ENCODE results near the gene KCTD12. TPM values are rescaled to one million over a fixed set of nuclear protein-coding genes. Genes with fewer than 3 reads are reported as not detected.

Gene KCTD12
- total RNA-seq, 1 donor from 2014 or later, result 42.8 TPM

DNA sequence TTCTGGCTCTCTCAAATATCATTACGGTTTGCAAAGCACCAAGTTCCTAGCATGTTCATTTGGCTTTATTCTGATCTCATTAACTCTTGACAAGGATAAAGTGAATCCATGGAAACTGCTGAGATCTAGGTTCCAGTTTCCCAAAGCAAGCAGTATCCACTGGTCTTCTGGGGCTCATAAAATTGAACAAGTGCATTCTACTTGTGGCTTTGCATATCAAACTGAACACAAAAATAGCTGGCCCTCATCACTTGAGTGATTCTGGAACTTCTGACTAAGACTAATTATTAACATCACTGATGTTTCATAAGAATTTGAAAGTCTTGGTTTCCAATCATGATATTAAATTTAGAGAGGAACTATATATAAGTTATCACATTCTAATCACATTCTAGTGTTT is 6.3 kb upstream of the KCTD12 start:
- DNase-seq (ENCODE audit: missing footprints) (no peak), ATAC-seq (no peak)
- intact Hi-C loops (cut with DNase I), result no loop called here

DNA sequence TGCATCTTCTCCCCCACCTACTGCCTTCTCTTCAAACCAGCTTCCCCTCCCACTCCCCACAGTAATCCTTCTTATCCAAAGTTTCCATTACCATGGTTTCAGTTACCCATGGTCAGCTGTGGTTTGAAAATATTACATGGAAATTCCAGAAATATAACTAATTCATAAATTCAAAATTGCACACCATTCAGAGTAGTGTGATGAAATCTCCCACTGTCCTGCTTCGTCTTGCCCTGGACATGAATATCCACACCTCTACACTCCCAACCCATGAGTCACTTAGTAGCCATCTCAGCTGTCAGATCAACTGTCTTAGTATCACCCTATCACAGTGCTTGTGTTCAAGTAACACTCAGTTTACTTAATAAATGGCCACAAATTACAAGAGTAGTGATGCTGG is 3.8 kb upstream of the KCTD12 start:
- ATAC-seq (no peak), DNase-seq (ENCODE audit: missing footprints) (no peak)
- intact Hi-C loops (cut with DNase I), result no loop called here

DNA sequence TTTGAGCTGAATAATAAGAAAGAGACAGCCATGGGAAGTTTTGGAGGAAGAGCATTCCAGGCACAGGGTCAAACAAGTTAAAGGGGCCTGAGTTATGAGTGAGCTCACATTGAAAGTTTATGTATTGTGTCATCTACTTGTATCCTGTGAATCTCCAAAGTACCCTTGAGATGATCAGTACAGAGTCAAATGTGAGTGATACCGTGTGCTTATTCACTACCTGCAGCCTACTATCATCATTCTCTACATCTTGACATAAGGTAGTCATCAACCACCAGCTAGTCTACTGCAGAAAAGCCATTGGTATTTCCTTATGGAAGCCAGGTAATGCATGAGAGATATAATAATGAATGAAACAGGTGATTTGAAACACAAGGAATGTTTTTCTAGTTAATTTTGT is 3.0 kb upstream of the KCTD12 start:
- intact Hi-C loops (cut with DNase I), result loop anchor here (5.0 to 10.0 kb wide), 3 partner anchors 124 to 1017 kb away; no protein-coding TSS in a partner anchor
- DNase-seq (ENCODE audit: missing footprints) (no peak), ATAC-seq (no peak)

DNA sequence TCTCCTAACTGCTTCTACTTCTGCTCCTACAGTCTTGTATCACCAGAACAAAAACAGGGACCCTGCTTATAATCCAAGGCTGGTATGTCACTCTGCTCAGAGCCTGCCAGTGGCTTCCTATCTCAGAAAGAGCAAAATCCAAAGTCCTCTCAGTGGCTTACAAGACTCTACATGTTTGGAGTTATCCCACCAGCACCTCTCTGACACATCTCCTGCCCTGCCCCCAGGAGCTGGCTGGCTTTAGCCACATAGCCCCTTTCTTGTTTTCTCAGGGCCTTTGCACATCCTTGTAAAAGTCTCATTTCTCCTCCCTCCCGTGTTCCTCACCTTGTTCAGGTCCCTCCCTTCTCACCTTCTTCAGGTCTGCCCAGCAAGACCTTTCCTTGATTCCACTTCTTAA is 2.2 kb upstream of the KCTD12 start:
- intact Hi-C loops (cut with DNase I), result loop anchor here (5.0 to 10.0 kb wide), 3 partner anchors 124 to 1016 kb away; no protein-coding TSS in a partner anchor
- no peak for DNase-seq (ENCODE audit: missing footprints)
- no peak for ATAC-seq

DNA sequence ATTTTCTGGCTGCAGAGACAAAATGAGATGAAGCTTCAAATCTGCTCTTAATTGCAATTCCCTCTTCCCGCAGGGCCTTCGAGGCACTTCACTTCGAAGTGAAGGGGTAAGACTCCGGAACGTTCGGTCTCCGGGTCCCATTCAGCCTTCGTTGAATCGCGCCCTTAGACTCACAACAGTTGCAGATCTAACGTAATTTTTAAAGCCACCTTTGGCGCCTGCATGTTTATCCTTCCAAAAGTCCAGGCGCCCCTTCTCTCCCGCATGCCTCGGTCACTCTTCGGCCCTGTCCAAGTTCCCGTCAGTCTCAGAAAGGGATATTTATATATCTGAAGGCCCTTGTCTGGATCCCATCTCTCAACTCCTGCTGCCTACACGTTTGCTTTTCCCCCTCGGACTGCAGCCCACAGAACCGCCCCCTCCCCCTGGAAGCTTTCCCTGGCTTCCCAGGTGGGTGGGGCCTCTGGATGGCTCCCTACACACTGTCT is 915 bp upstream of the KCTD12 start:
- no peak for ATAC-seq
- peak; percentile 33 for DNase-seq (ENCODE audit: missing footprints)
- intact Hi-C loops (cut with DNase I), result loop anchor here (5.0 to 10.0 kb wide), 3 partner anchors 122 to 1015 kb away; no protein-coding TSS in a partner anchor

DNA sequence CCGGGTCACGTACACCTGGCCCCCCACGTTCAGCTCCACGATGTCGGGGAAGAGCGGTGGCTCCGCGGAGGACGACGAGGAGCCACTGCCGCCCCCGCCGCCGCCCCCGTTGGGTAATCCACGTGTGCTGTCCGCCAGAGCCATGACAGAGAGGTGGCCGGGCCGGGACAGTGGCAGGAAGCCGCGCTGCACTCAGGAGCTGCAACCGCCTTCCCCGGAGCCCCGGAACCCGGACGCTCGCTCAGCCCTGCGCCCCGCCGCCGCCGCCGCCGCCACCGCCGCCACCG is 257 bp downstream of the KCTD12 start:
- DNase-seq (ENCODE audit: missing footprints) (no peak), ATAC-seq (no peak)
- intact Hi-C loops (cut with DNase I), result loop anchor here (5.0 to 10.0 kb wide), 3 partner anchors 121 to 1014 kb away; no protein-coding TSS in a partner anchor

DNA sequence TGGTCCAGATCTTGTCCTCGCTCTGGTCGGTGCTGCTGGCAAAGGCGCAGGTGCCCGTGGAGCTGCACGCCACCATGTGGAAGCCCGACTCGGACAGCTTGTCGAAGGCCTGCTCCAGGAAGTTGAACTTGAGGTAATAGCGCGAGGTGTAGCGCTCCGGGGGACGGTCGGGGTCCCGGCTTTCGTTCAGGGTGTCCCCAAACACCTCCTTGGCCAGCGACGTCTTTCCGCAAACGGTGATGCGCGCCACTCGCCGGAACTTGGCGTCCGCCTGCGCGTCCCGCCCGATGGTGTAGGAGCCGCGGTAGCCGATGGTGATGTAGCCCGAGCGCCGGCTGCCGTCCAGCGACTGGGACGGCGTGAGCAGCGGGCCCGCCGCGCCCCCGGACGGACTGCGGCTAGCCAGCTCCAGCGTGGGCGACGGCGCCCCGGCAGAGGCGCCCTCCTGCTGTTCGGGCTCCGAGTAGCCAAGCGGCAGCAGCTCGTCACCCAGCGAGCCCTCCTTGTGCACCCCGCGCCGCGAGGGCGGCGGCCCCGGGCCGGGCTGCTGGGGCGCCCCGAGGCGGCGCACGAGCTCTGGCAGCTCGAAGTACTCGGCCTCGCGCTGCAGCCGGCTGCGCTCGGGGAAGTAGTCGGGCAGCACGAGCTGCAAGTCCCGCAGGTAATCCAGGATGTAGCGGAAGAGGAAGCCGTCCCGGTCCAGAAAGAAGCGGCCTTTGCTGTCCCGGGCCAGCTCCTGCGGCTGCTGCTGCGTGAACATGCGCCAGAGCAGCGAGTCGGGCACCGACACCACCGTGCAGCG is 801 bp downstream of the KCTD12 start:
- ATAC-seq (peak; percentile 35), DNase-seq (ENCODE audit: missing footprints) (peak; percentile 89)
- intact Hi-C loops (cut with DNase I), result loop anchor here (2.0 to 10.0 kb wide), 4 partner anchors 63 to 1013 kb away; no protein-coding TSS in a partner anchor

DNA sequence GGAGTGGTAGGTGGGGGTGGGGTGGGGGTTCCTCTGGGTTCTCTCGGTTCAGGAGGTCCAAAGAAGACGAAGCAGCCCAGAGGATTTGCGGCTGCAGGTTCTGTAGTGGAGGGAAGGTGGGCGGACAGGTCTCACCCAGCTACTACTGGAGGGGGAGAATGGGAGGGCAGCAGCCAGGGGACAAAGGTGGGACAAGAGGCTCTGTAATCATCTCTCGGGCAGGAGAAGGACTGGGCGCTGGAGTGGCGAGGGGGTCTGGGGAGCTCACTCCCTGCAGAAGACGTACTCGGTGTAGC is 1.4 kb downstream of the KCTD12 start:
- DNase-seq (ENCODE audit: missing footprints) (peak; percentile 64), ATAC-seq (no peak)
- intact Hi-C loops (cut with DNase I), result loop anchor here (2.0 to 10.0 kb wide), 4 partner anchors 62 to 1013 kb away; no protein-coding TSS in a partner anchor

DNA sequence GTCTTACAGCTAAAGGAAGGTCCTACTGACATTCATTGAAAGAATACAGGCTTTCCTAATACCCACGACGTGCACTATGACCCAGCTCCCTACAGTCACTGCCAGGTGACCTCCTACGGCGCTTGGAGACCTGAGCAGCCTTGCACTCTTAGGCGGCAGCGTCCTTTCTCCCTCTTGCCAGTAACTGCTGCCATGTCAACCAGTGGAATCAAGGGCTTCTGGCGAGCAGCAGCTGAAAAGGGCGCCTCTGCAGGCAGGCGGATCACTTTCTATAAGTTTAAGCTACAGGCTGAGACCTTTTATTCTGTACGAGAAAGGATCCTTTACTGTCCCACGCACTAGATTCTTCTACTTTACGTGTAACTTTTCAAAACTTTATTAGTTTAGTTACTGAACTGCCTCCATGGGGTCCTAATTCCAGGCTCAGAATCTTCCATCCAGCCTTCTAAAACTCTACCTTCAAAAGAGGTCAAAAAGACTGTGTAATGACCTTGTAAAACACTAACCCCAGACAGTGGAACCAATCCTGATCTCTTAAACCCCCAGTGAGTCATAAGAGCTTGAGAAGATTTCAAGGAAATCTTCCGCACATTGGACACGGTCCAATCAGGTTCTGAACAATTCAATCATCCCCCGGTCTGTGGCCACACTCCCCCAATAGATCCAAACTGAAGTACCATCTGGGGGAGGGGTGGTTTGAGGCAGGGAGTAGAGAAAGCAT is 1.9 kb downstream of the KCTD12 start:
- ATAC-seq (no peak), DNase-seq (ENCODE audit: missing footprints) (peak; percentile 33)
- intact Hi-C loops (cut with DNase I), result loop anchor here (2.0 to 10.0 kb wide), 2 partner anchors 62 to 120 kb away; no protein-coding TSS in a partner anchor

DNA sequence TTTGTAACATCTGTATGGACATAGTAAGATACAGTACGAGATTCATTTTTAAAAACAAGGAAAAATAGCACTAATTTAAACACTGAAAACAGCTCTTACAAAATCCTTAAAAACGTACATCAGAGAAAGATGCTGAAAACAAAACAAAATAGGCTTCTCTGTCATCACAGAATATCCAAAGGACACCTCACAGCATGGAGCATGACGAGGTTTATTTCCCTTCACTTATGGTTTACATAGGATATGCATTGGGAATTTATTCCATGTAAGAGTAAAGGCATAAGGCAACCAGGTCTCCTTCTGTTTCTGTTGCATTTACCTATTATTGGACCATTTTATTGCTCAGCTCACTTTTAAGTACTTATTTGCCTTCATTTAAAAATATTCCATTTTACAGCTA is 3.0 kb downstream of the KCTD12 start:
- DNase-seq (ENCODE audit: missing footprints), result no peak
- ATAC-seq, result no peak
- intact Hi-C loops (cut with DNase I), result loop anchor here (10.0 kb wide), 1 partner anchor 118 kb away; no protein-coding TSS in a partner anchor

DNA sequence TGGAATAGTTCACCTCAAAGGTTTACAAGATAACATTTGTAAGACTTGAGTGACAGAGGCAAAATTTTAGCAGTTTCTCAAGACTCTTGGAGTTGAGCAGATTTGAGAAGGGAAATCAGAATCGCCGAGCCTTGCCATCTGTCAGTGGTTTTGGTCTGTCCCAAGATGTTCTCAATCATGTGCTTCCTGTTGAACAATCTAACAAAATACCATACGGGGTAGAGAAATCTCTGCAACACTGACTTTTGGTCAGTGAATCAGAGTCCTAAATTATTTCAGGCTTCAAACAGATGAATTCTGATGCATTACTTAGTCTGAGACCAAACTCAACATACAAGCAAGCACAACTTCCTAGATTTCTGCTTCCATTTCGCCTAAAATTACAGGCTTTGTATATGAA is 3.8 kb downstream of the KCTD12 start:
- intact Hi-C loops (cut with DNase I), result loop anchor here (10.0 kb wide), 1 partner anchor 118 kb away; no protein-coding TSS in a partner anchor
- DNase-seq (ENCODE audit: missing footprints), result no peak
- ATAC-seq, result no peak

DNA sequence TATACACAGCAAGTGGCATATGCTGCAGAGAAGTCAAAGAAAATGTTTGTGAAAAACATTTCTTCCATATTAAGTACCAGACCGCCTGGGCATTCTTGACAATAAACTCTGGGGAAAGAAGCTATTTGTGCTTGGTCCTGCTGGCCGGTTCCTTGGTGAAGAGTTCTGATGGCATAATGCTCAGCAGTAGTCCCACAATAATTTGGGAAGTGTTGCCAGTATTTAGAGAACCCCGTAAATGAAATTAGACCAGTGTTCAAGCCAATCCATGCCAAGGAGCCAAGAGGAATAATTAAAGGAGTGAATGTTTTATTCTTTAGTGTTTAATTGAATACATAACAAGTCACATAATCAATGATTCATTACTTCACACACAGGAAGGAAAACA is 6.3 kb downstream of the KCTD12 start:
- DNase-seq (ENCODE audit: missing footprints) (no peak), ATAC-seq (no peak)
- intact Hi-C loops (cut with DNase I), result loop anchor here (10.0 kb wide), 1 partner anchor 115 kb away; no protein-coding TSS in a partner anchor

DNA sequence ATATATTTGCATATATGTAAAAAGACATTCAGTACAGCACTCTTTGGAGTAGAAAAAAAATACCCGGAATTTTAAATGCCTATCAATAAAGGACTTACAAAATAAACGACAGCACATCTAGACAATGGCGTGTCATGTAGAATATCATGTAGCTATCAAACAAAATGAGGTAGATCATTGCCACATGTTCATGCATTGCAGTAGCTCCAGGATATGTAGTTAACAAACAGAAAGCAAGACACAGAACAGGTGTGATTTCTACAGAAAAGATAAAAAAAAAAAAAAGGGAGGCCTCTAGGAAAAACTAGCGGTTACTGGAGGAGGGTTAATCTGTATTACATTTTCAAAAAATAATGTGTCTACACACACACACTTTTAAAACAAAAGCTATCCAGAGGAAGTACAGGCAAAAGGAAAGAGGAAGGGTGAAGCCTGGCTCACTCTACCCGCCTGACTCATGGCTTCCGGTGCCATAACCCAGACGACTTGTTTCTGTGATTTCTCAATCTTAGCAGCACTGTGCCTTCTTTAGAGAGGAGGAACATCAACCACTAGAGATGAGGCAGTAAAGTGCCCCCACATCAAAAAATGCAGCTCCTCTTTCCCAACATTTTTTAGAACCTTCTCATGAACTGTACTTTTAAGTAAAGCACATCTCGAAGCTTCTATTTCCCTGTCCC is 6.9 kb downstream of the KCTD12 start:
- intact Hi-C loops (cut with DNase I), result no loop called here
- ATAC-seq (peak; percentile 92), DNase-seq (ENCODE audit: missing footprints) (peak; percentile 85)

DNA sequence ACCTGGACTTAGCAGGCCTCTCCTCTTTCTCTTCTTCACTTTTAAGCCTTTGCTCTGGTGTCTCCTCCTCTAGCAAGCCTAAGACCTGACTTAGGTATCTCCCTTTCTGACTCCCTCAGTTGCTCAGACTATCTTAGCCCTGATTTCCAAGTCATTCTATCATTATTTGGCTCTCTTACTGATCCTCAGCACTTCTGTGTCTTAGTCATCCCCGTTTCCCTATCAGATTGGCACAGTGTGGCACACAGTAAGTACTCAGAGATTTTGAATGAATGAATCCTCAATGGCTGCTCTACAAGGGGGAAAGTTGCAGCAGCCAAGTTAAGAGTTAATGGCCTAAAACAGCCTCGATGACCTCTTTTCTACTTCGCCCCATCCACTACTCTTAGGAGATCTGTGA is 8.2 kb downstream of the KCTD12 start:
- no peak for DNase-seq (ENCODE audit: missing footprints)
- intact Hi-C loops (cut with DNase I), result no loop called here
- ATAC-seq, result no peak

DNA sequence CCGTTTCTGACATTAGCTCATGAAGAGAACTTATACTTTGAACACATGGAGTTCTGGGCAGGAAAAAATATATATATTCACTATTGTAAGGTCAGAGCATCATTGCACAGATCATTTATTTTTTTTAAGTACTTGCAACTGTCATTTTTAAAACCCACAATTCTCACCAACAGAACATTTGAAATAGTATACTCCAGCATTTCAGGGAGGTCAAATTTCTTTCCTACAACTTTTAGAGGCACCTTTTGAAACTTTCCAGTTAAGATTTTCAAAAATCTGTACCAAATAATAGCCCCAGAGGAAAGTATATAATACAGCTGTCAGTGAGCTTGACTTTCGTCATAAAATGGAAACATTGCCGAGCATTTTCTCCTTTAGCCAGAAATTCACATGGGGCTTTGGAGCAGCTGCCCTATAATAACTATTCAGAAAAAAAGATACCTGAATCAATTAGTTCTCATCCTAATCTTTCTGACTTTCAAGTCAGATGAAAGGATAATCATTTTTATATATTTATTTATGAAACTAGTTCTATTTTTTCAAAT is 10.9 kb downstream of the KCTD12 start:
- no peak for DNase-seq (ENCODE audit: missing footprints)
- ATAC-seq, result no peak
- intact Hi-C loops (cut with DNase I), result no loop called here

DNA sequence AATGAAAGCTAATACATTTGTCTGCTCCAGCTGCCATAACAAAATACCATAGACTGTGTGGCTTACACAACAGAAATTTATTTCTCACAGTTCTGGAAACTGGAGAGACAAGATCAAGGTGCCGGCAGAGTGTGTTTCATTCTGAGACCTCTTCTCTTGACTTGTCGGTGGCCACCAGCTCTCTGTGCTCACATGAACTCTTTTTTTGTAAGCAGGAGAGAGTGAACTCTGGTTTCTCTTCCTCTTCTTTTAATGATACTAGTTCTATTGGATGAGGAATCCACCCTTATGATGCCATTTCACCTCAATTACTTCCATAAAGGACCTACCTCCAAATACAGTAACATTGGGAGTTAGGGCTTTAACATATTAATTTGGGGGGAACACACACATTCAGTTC is 11.7 kb downstream of the KCTD12 start:
- DNase-seq (ENCODE audit: missing footprints) (no peak), ATAC-seq (no peak)
- intact Hi-C loops (cut with DNase I), result no loop called here

DNA sequence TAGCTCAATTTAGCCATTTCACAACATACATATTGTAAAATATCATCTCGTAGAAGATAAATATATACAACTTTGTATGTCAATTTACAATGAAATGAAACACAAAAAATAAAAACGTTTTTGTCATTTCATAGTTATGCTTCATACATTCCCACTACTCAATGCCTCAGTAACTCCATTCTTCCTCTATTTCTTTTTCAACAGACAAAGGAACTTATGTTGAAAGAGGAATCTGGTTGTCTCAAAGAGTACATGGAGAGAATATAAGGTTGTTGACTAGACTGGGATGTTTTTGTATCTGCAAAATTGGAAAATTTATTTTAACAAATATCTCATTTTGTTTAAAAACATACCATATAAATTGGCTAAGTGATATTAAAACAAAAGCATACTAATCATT is 12.8 kb downstream of the KCTD12 start:
- intact Hi-C loops (cut with DNase I), result no loop called here
- ATAC-seq, result no peak

DNA sequence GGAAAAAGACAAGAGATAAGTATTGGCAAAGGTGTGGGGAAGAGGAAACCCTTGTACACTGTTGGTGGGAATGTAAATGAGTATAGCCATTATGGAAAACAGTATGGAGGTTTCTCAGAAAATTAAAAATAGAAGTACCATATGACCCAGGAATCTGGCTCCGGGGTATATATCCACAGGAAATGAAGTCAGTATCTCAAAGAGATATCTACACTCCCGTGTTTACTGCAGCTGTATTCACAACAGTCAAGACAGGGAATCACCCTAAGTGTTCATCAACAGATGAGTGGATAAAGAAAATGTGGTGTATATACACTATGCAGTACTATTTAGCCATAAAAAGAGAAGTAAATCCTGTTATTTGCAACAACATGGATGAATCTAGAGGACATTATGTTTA is 13.5 kb downstream of the KCTD12 start:
- intact Hi-C loops (cut with DNase I), result no loop called here
- ATAC-seq (no peak), DNase-seq (ENCODE audit: missing footprints) (no peak)

More for the DNA sequence above, 12.8 kb downstream of the KCTD12 start:
- DNase-seq (ENCODE audit: missing footprints), result no peak

DNA sequence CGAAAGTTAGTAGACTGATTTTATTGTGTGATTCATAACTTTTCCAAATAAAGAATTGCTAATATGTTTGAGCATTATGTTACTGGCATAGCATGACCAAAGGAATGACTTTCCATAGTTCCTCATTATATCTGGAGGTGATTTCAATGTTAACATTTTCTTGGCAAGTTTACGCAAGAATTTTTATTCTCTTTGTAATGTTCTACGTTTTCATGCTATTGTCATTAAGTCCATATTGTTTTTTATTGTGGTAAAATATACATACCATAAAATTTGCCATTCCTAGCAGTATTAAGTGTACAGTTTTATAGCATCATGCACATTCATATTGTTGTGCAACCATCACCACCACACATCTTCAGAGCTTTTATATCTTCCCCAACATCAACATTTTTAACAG is 14.8 kb downstream of the KCTD12 start:
- DNase-seq (ENCODE audit: missing footprints) (no peak), ATAC-seq (no peak)
- intact Hi-C loops (cut with DNase I), result no loop called here

All from Right ventricle myocardium inferior (tissue), 1 donor.